Activated naive CD8-positive, alpha-beta T cell treated with anti-CD3 and anti-CD28 coated beads, Interleukin-2, amount 10 ng/mL, durations not matched to agents 7 days and 5 days (primary cell): ENCODE measurements around the gene HMGCL. TPM values are rescaled to one million over a fixed set of nuclear protein-coding genes. Genes with fewer than 3 reads are reported as not detected.
"Not testable (repeated sequence)": the region's sequence is repeated elsewhere in the genome, so short reads cannot be mapped to it uniquely, and the experiment has no call there.

Experiments used
- ATAC-seq: fragments of 150-1000 bp; cut with Tn5 transposase; one replicate; pipeline ENCODE4 v1.10.0; 2021; ENCODE audit warnings: low read depth, moderate library complexity
- POLR2A ChIA-PET: fragments of 350-600 bp; sonication (Branson Sonifier 250); formaldehyde crosslinking; loops from one replicate; lab custom pipeline; 2021; ENCODE audit warnings: antibody characterized with exemption; lab: Charles Lee
- DNase-seq: peaks from one replicate; pipeline ENCODE4 v3.0.0; 2021
- H3K27ac Mint-ChIP-seq: one replicate; pipeline ENCODE4 v1.8.0; 2022; ENCODE audit warnings: mild to moderate bottlenecking, mixed read lengths
- H3K27me3 Mint-ChIP-seq: one replicate; pipeline ENCODE4 v1.8.0; 2022; ENCODE audit warnings: mild to moderate bottlenecking, moderate library complexity, mixed read lengths
- H3K36me3 Mint-ChIP-seq: one replicate; pipeline ENCODE4 v1.8.0; 2021; ENCODE audit warnings: mild to moderate bottlenecking, mixed read lengths
- H3K4me1 Mint-ChIP-seq: one replicate; pipeline ENCODE4 v1.8.0; 2021; ENCODE audit warnings: mixed read lengths
- H3K4me3 Mint-ChIP-seq: one replicate; pipeline ENCODE4 v1.8.0; 2022; ENCODE audit warnings: mild to moderate bottlenecking, moderate library complexity, mixed read lengths
- H3K9me3 Mint-ChIP-seq: one replicate; pipeline ENCODE4 v1.8.0; 2021; ENCODE audit warnings: mixed read lengths
- total RNA-seq, 2 experiments: library from RNA; stranded (reverse); gene quantifications; one replicate each; pipeline ENCODE4 v1.2.3, GENCODE V29; 2021

Gene HMGCL
- total RNA-seq, result 10 to 100 TPM; 35.4 to 37.2 TPM

GRCh38 chr1:23825076-23825761 lies at the start of gene HMGCL:
Gene HMGCL (minus strand): TSS chr1:23825429. CDS start chr1:23825415, 14 bp downstream.
- Mint-ChIP-seq H3K27me3 (no peaks in the 10 kb centered on the region), H3K4me1 (peaks cover 14% of the 10 kb centered on the region), H3K4me3 (peak within 1 kb of the TSS; percentile 88), H3K9me3 (no peaks in the 10 kb centered on the region), H3K27ac (peak within 1 kb of the TSS; percentile 85), H3K36me3 (peaks cover 4% of the 10 kb centered on the region)
- POLR2A ChIA-PET, result interaction anchor here (0.6 to 2.4 kb wide), 21 partner anchors 9 to 1739 kb away, joined by 3 to 13 read pairs (median 4); partner anchors contain the start of genes GALE, PITHD1, PNRC2 and RPL11
- peak; percentile 98 for ATAC-seq
- peak; percentile 90 for DNase-seq

GRCh38 chr1:23872421-23872820 lies 47.2 kb upstream of the HMGCL start:
- Mint-ChIP-seq H3K9me3 (peaks cover 5% of the 10 kb centered on the region), H3K4me3 (no peak overlapping the region), H3K4me1 (peaks cover 10% of the 10 kb centered on the region), H3K27ac (no peak overlapping the region), H3K36me3 (no peaks in the 10 kb centered on the region), H3K27me3 (peaks cover 5% of the 10 kb centered on the region)
- POLR2A ChIA-PET, result interaction anchor here (1.1 kb wide), 1 partner anchor 36 kb away, joined by 3 read pairs; no protein-coding TSS in a partner anchor
- DNase-seq, result no peak
- no peak for ATAC-seq

DNA sequence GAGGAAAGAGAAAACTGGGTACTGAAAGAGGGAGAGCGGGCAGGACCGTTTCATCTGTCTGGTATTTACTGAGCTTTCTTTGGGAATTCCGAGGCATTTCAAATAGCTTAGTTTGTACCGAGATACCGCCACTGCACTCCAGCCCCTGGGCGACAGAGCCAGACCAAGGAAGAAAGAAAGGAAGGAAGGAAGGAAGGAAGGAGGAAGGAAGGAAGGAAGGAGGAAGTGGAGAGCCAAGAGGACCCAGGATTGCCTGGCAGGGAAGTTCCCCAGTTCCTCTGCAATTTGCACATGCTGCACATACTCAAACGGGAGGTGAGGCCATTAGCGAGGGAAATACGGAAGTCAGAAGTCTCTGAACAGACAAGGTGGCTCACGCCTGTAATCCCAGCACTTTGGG lies 43.8 kb upstream of the HMGCL start:
- DNase-seq, result no peak

DNA sequence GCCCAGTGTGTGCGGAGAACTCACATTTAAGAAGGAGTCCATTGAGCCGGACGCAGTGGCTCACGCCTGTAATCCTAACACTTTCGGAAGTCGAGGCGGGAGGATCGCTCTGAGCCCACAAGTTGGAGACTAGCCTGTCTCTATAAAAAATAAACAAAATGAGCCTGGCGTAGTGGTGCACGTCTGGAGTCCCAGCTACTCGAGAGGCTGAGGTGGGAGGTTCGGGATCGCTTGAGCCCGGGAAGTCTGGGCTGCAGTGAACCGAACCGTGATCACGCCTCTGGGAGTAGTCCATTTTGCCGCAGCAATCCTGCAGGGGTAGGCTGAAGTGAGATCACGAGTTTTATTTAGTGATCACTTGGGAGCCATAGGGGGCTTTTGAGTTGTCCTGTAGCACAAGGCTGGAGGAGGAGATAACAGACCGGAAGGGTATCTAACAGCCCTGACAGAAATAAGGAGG lies 43.4 kb upstream of the HMGCL start:
- no peaks in the 10 kb centered on the region for H3K9me3 Mint-ChIP-seq
- POLR2A ChIA-PET, result interaction anchor here (0.9 to 1.4 kb wide), 2 partner anchors 40 to 47 kb away, joined by 3 to 4 read pairs; no protein-coding TSS in a partner anchor
- peaks cover 5% of the 10 kb centered on the region for H3K36me3 Mint-ChIP-seq
- peak; percentile 14 for ATAC-seq
- H3K27ac Mint-ChIP-seq, result peak overlapping the region; percentile 87
- H3K4me3 Mint-ChIP-seq, result peak overlapping the region; percentile 85
- peaks cover 10% of the 10 kb centered on the region for H3K27me3 Mint-ChIP-seq
- H3K4me1 Mint-ChIP-seq, result peaks cover 25% of the 10 kb centered on the region
- DNase-seq, result no peak

More for the DNA sequence above, 43.8 kb upstream of the HMGCL start:
- Mint-ChIP-seq H3K36me3 (peaks cover 5% of the 10 kb centered on the region), H3K4me3 (peak overlapping the region; percentile 85), H3K9me3 (no peaks in the 10 kb centered on the region), H3K27me3 (peaks cover 10% of the 10 kb centered on the region), H3K27ac (peak overlapping the region; percentile 87), H3K4me1 (peaks cover 25% of the 10 kb centered on the region)
- POLR2A ChIA-PET, result interaction anchor here (0.9 to 2.0 kb wide), 3 partner anchors 40 to 91 kb away, joined by 3 to 4 read pairs (median 4); partner anchors contain the start of gene PNRC2
- no peak for ATAC-seq

DNA sequence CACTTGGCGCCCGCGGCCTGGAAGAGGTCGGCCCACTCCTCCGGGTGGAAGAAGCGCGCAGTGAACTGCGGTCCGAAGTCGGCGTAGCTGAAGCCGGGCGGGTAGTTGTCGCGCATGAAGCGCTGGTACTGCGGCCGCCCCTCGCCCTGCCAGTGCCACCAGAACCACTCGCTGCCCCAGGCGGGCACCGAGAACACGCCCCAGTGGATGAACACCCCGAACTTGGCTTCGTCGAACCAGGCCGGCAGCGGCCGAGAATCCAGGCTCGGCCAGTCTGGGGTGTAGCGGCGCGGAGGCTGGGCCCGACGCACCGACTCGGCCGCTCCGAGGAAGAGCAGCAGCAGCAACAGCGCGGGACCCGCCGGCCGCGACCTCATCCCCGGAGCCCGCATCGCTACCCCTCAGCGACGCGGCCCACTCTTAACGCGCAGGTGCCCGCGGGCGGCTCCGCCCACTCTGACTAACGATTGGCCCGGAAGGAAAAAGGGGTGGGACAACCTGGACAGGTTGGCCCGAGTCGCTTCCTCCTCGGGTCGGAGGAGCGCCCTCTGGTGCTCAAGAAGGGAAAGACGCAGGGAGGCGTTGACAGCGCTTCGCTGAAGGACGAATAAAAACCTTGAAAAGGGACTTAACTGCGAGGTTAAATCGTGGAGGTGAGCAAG lies 42.8 kb upstream of the HMGCL start, which contains the start of gene FUCA1:
FUCA1 (minus strand) TSS at position 396 of the 662 bp plus-strand sequence; CDS start at position 392, 4 bp downstream.
- DNase-seq (peak; percentile 93), ATAC-seq (peak; percentile 99)
- Mint-ChIP-seq H3K9me3 (no peaks in the 10 kb centered on the region), H3K27me3 (peaks cover 10% of the 10 kb centered on the region), H3K4me1 (peaks cover 25% of the 10 kb centered on the region), H3K36me3 (peaks cover 5% of the 10 kb centered on the region), H3K27ac (peak within 1 kb of the TSS; percentile 87), H3K4me3 (peak within 1 kb of the TSS; percentile 85)
- POLR2A ChIA-PET, result interaction anchor here (0.8 kb wide), 1 partner anchor 124 kb away, joined by 4 read pairs; the partner anchor contains the start of gene ELOA

DNA sequence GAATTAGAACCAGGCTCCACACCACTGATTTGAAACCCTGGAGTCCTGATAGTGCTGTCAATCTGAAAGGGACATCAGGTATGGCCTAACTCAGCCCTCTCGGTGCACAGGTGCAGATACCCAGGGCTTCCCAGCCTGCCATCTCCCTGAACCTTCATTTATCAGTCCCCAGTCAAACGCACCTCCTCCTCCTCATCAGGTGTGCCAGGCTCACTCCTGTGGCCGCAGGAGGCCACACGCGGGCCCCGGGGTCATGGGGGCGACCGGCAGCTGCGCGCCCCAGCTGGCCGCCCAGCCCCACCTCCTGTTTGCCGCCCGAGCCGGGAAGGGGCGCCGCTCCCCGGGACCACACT lies 42.3 kb upstream of the HMGCL start:
- POLR2A ChIA-PET, result interaction anchor here (0.8 kb wide), 1 partner anchor 124 kb away, joined by 4 read pairs; the partner anchor contains the start of gene ELOA
- no peak for DNase-seq
- peaks cover 25% of the 10 kb centered on the region for H3K4me1 Mint-ChIP-seq

DNA sequence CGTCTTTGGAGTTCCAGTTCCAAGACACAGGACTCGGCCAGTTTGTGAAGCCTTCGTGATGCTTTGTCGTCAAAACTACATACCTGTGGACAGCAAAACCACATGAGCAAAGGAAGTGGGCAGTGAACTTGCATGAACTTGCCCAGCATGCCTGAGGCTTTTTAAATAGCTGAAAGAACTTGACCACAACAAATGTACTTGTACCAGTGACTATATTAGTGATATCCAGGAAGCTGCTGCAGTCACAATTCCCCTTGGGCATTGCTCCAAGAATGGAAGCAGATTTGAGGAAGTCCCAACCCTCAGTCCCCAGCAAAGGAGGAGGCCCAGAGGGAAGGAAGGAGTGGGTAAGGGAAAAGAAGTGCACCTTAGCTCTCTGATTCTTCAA lies 40.3 kb upstream of the HMGCL start:
- POLR2A ChIA-PET, result interaction anchor here (0.6 kb wide), 1 partner anchor 40 kb away, joined by 3 read pairs; no protein-coding TSS in a partner anchor
- Mint-ChIP-seq H3K36me3 (peaks cover 7% of the 10 kb centered on the region), H3K4me1 (peaks cover 25% of the 10 kb centered on the region), H3K9me3 (no peaks in the 10 kb centered on the region), H3K27me3 (peaks cover 8% of the 10 kb centered on the region), H3K27ac (no peak overlapping the region), H3K4me3 (no peak overlapping the region)
- DNase-seq, result no peak
- ATAC-seq, result no peak

More for the DNA sequence above, 42.3 kb upstream of the HMGCL start:
- H3K36me3 Mint-ChIP-seq, result peaks cover 5% of the 10 kb centered on the region
- peak overlapping the region; percentile 85 for H3K4me3 Mint-ChIP-seq
- peaks cover 10% of the 10 kb centered on the region for H3K27me3 Mint-ChIP-seq
- no peak overlapping the region for H3K27ac Mint-ChIP-seq
- ATAC-seq, result no peak
- no peaks in the 10 kb centered on the region for H3K9me3 Mint-ChIP-seq

- no peaks in the 10 kb centered on the region for H3K9me3 Mint-ChIP-seq
- no peak overlapping the region for H3K27ac Mint-ChIP-seq
- H3K4me1 Mint-ChIP-seq, result peaks cover 25% of the 10 kb centered on the region
- ATAC-seq, result no peak
- POLR2A ChIA-PET, result interaction anchor here (0.6 kb wide), 1 partner anchor 39 kb away, joined by 3 read pairs; no protein-coding TSS in a partner anchor
- peaks cover 8% of the 10 kb centered on the region for H3K27me3 Mint-ChIP-seq
- no peak overlapping the region for H3K4me3 Mint-ChIP-seq
- DNase-seq, result no peak
- H3K36me3 Mint-ChIP-seq, result peaks cover 7% of the 10 kb centered on the region
Observed at GRCh38 chr1:23864801-23865542, 39.7 kb upstream of the HMGCL start.

DNA sequence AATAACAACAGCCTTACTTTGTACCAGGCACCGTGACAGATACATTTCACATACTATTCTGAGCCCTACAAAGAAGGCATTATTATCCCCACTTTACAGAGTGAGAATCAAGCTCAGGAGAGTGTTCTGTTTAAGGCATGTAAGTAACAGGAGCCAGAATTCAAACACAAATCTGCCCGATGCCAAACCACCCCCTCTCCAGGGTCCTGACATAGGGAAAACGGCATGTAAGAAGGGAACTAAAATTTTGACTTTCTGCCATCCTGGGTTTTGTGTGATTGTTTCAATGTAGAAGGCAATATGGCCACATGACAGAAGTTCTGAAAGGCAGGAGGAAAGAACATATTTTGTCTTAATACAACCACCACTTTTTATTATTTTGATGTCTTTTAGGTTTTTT lies 37.4 kb upstream of the HMGCL start:
- Mint-ChIP-seq H3K36me3 (peaks cover 7% of the 10 kb centered on the region), H3K27ac (no peak overlapping the region), H3K4me1 (peaks cover 16% of the 10 kb centered on the region), H3K9me3 (no peaks in the 10 kb centered on the region), H3K4me3 (no peak overlapping the region), H3K27me3 (peaks cover 5% of the 10 kb centered on the region)
- DNase-seq (no peak), ATAC-seq (no peak)
- POLR2A ChIA-PET, result no interaction called here

- ATAC-seq (no peak), DNase-seq (no peak)
- H3K4me3 Mint-ChIP-seq, result no peak overlapping the region
- peaks cover 2% of the 10 kb centered on the region for H3K4me1 Mint-ChIP-seq
- H3K9me3 Mint-ChIP-seq, result no peaks in the 10 kb centered on the region
- POLR2A ChIA-PET, result no interaction called here
- no peak overlapping the region for H3K27ac Mint-ChIP-seq
- H3K36me3 Mint-ChIP-seq, result peaks cover 16% of the 10 kb centered on the region
- no peaks in the 10 kb centered on the region for H3K27me3 Mint-ChIP-seq
Observed at GRCh38 chr1:23854568-23854967, 29.3 kb upstream of the HMGCL start.

GRCh38 chr1:23853124-23853523 lies 27.9 kb upstream of the HMGCL start:
- H3K4me1 Mint-ChIP-seq, H3K4me3 Mint-ChIP-seq, H3K9me3 Mint-ChIP-seq, ATAC-seq, H3K27ac Mint-ChIP-seq, DNase-seq, H3K27me3 Mint-ChIP-seq, POLR2A ChIA-PET: not testable (repeated sequence)
- H3K36me3 Mint-ChIP-seq, result peaks cover 21% of the 10 kb centered on the region

DNA sequence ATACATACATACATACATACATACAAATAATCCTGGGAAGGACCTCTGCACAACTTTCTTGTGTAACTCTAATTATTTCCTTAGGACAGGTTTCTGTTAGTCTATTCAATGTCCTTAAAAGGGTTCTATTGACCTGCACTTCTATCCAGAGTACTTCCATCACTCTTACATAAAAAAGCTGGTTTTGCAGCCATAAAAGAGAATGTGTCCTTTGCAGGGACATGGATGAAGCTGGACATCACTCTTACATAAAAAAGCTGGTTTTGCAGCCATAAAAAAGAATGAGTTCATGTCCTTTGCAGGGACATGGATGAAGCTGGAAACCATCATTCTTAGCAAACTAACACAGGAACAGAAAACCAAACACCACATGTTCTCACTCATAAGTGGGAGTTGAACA lies 26.2 kb upstream of the HMGCL start:
- H3K27me3 Mint-ChIP-seq, H3K4me1 Mint-ChIP-seq, H3K9me3 Mint-ChIP-seq, DNase-seq, ATAC-seq, POLR2A ChIA-PET, H3K4me3 Mint-ChIP-seq, H3K27ac Mint-ChIP-seq: not testable (repeated sequence)
- peaks cover 32% of the 10 kb centered on the region for H3K36me3 Mint-ChIP-seq
